ENCODE measurements around the gene ORC5. TPM values are rescaled to one million over a fixed set of nuclear protein-coding genes. Genes with fewer than 3 reads are reported as not detected.

ORC5 gene
- total and polyA plus RNA-seq, 2 of the 13 experiments (the other 11 are each of a cell fraction or from before 2014, with no cell fraction given): 4.8 to 18.8 TPM

- TF ChIP-seq PATZ1 (CRISPR knock-in tag; IDR thresholded peaks at IDR 0.05): no peak
- TF ChIP-seq ZNF501 (CRISPR knock-in tag; IDR thresholded peaks at IDR 0.05): peak; percentile 96
- peak; percentile 61; the same call in 1 of the 2 replicates for TF ChIP-seq IKZF5 (CRISPR knock-in tag; IDR thresholded peaks at IDR 0.05)
- no peak for TF ChIP-seq RFX3 (CRISPR knock-in tag; IDR thresholded peaks at IDR 0.05)
- no peak for TF ChIP-seq MED13 (CRISPR knock-in tag; IDR thresholded peaks at IDR 0.05)
- TF ChIP-seq KDM5B (CRISPR knock-in tag; IDR thresholded peaks at IDR 0.05; ENCODE audit: borderline replicate concordance): peak; percentile 79; the same call in 1 of the 2 replicates
- no peak for TF ChIP-seq ZNF432 (CRISPR knock-in tag; IDR thresholded peaks at IDR 0.05; ENCODE audit: borderline replicate concordance)
- peak; percentile 82; the same call in 1 of the 2 replicates for TF ChIP-seq YEATS4 (CRISPR knock-in tag; IDR thresholded peaks at IDR 0.05; ENCODE audit: borderline replicate concordance)
- TF ChIP-seq ZFP1 (CRISPR knock-in tag; IDR thresholded peaks at IDR 0.05): no peak
- peak; percentile 100 for TF ChIP-seq GMEB1 (CRISPR knock-in tag; IDR thresholded peaks at IDR 0.05; ENCODE audit: borderline replicate concordance)
- peak; percentile 90 for TF ChIP-seq THAP11 (CRISPR knock-in tag; IDR thresholded peaks at IDR 0.05)
- no peak for TF ChIP-seq RORA (CRISPR knock-in tag; IDR thresholded peaks at IDR 0.05)
- no peak for TF ChIP-seq ZNF660 (CRISPR knock-in tag; IDR thresholded peaks at IDR 0.05; ENCODE audit: borderline replicate concordance, low read depth)
- TF ChIP-seq ZNF777 (CRISPR knock-in tag; IDR thresholded peaks at IDR 0.05): no peak
- TF ChIP-seq IRF1 (CRISPR knock-in tag; IDR thresholded peaks at IDR 0.05; ENCODE audit: low read depth): no peak
- TF ChIP-seq AHR (CRISPR knock-in tag; IDR thresholded peaks at IDR 0.05): 0 out of 2 replicates have a peak, but pooled peaks have one; percentile 42
- TF ChIP-seq ZNF691 (CRISPR knock-in tag; IDR thresholded peaks at IDR 0.05; ENCODE audit: borderline replicate concordance, low read depth): no peak; the same call in none of the 2 replicates
- TF ChIP-seq ZNF775 (CRISPR knock-in tag; IDR thresholded peaks at IDR 0.05; ENCODE audit: borderline replicate concordance): peak; percentile 68; the same call in 1 of the 2 replicates
- TF ChIP-seq NKX3-1 (CRISPR knock-in tag; IDR thresholded peaks at IDR 0.05): peak; percentile 65
- peak; percentile 58; the same call in 1 of the 2 replicates for TF ChIP-seq BORCS8-MEF2B (CRISPR knock-in tag; IDR thresholded peaks at IDR 0.05)
- no peak for TF ChIP-seq SSRP1 (CRISPR knock-in tag; IDR thresholded peaks at IDR 0.05)
- TF ChIP-seq ZNF766 (CRISPR knock-in tag; IDR thresholded peaks at IDR 0.05; ENCODE audit: borderline replicate concordance): peak; percentile 70; the same call in 1 of the 2 replicates
Observed at GRCh38 chr7:104207731-104208420, at the start of gene ORC5 (continued).

Measured in HepG2 (cell line).